Gastroesophageal sphincter (tissue), 3 donors: Measurements from ENCODE around the gene ARHGAP27.

ENCODE experiments used
- EP300 ChIP-seq: sonication (generic); formaldehyde crosslinking; IDR thresholded peaks from one replicate; pipeline ENCODE4 v1.6.1; 2017; ENCODE audit warnings: antibody characterized with exemption, mild to moderate bottlenecking
- POLR2AphosphoS5 ChIP-seq: sonication (generic); formaldehyde crosslinking; IDR thresholded peaks from one replicate; pipeline ENCODE4 v1.6.1; 2017; ENCODE audit warnings: antibody characterized with exemption
- TF ChIP-seq, protein P1 (sequence below), 4 experiments: fragments of 200-600 bp in 2 of 4; fragments of 450-650 bp in 2 of 4; sonication (generic) in 1 of 4; IDR thresholded peaks; one replicate each; pipeline ENCODE4 v1.5.1; 2017 to 2019; ENCODE audit warnings: antibody characterized with exemption in 4 of 4, mild to moderate bottlenecking in 2 of 4, moderate library complexity in 2 of 4

DNA sequence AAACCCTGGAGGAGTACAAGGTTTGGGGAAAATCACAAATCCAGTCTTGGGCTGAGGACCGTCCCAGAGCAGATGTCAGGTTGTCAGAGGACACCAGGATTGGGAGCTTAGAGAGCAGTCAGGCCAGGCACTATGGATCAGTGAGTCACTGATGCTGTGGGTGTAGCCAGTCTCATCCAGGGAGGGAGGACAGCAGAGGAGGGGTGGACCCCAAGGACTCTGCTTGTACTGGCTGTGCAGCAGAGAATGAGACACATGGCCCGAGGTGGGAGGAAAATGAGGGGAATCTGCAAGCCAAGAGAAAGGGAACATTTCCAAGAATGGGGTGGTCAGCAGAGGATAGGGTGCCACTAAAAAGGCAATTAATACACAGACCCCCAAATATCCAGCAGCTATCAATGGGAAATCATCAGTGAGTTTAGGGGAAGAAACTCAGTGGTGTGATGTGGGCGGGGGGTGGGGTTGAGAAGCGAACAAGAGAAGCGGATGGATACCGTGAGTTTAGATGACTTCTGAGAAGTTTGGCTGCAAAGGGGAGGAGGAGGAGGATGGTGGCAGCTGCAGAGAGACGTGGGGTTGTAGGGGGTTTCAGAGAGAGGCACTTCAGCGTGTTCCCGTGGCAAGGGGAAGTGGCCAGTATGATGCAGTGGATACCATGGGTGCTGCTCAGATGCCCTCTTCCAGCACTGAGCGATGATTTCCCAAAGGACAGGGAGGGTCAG, 43.9 kb downstream of the ARHGAP27 start:
- TF ChIP-seq POLR2AphosphoS5: no peak
- TF ChIP-seq, protein P1, sequence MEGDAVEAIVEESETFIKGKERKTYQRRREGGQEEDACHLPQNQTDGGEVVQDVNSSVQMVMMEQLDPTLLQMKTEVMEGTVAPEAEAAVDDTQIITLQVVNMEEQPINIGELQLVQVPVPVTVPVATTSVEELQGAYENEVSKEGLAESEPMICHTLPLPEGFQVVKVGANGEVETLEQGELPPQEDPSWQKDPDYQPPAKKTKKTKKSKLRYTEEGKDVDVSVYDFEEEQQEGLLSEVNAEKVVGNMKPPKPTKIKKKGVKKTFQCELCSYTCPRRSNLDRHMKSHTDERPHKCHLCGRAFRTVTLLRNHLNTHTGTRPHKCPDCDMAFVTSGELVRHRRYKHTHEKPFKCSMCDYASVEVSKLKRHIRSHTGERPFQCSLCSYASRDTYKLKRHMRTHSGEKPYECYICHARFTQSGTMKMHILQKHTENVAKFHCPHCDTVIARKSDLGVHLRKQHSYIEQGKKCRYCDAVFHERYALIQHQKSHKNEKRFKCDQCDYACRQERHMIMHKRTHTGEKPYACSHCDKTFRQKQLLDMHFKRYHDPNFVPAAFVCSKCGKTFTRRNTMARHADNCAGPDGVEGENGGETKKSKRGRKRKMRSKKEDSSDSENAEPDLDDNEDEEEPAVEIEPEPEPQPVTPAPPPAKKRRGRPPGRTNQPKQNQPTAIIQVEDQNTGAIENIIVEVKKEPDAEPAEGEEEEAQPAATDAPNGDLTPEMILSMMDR (IDR thresholded peaks at IDR 0.05): no peak
- no peak for TF ChIP-seq EP300
